Measurements from ENCODE around the gene ARHGAP18. TPM values are rescaled to one million over a fixed set of nuclear protein-coding genes. Genes with fewer than 3 reads are reported as not detected.

Gene ARHGAP18
- total RNA-seq, 1 donor from 2014 or later, result 5.9 TPM

GRCh38 chr6:129558248-129558647 lies 151.7 kb downstream of the ARHGAP18 start:
- Mint-ChIP-seq H3K27ac (no peak overlapping the region), H3K4me1 (ENCODE audit: low read depth) (no peaks in the 10 kb centered on the region), H3K27me3 (ENCODE audit: low read depth) (peaks cover 7% of the 10 kb centered on the region), H3K4me3 (ENCODE audit: low read depth) (no peak overlapping the region), H3K36me3 (ENCODE audit: low read depth) (no peaks in the 10 kb centered on the region), H3K9me3 (no peaks in the 10 kb centered on the region)
- no peak for DNase-seq (ENCODE audit: low spot score)
- intact Hi-C loops (cut with micrococcal nuclease), result no loop called here

GRCh38 chr6:129555206-129555832 lies 154.7 kb downstream of the ARHGAP18 start:
- Mint-ChIP-seq H3K36me3 (ENCODE audit: low read depth) (no peaks in the 10 kb centered on the region), H3K27me3 (ENCODE audit: low read depth) (peaks cover 14% of the 10 kb centered on the region), H3K9me3 (no peaks in the 10 kb centered on the region), H3K4me1 (ENCODE audit: low read depth) (no peaks in the 10 kb centered on the region), H3K27ac (no peak overlapping the region), H3K4me3 (ENCODE audit: low read depth) (no peak overlapping the region)
- intact Hi-C loops (cut with micrococcal nuclease), result no loop called here
- no peak for DNase-seq (ENCODE audit: low spot score)

- Mint-ChIP-seq H3K27me3 (ENCODE audit: low read depth) (peaks cover 14% of the 10 kb centered on the region), H3K4me1 (ENCODE audit: low read depth) (no peaks in the 10 kb centered on the region), H3K36me3 (ENCODE audit: low read depth) (no peaks in the 10 kb centered on the region), H3K27ac (no peak overlapping the region), H3K9me3 (no peaks in the 10 kb centered on the region), H3K4me3 (ENCODE audit: low read depth) (no peak overlapping the region)
- no peak for DNase-seq (ENCODE audit: low spot score)
- intact Hi-C loops (cut with micrococcal nuclease), result no loop called here
Observed at GRCh38 chr6:129552413-129552812, 157.6 kb downstream of the ARHGAP18 start.

- no peaks in the 10 kb centered on the region for H3K4me1 Mint-ChIP-seq (ENCODE audit: low read depth)
- intact Hi-C loops (cut with micrococcal nuclease), result no loop called here
- H3K27ac Mint-ChIP-seq, result no peak overlapping the region
- H3K36me3 Mint-ChIP-seq (ENCODE audit: low read depth), result no peaks in the 10 kb centered on the region
- no peak overlapping the region for H3K4me3 Mint-ChIP-seq (ENCODE audit: low read depth)
- no peak for DNase-seq (ENCODE audit: low spot score)
- H3K9me3 Mint-ChIP-seq, result no peaks in the 10 kb centered on the region
- H3K27me3 Mint-ChIP-seq (ENCODE audit: low read depth), result peaks cover 14% of the 10 kb centered on the region
Observed at GRCh38 chr6:129551486-129551885, 158.5 kb downstream of the ARHGAP18 start.

- no peak overlapping the region for H3K27ac Mint-ChIP-seq
- no peak for DNase-seq (ENCODE audit: low spot score)
- H3K36me3 Mint-ChIP-seq (ENCODE audit: low read depth), result no peaks in the 10 kb centered on the region
- intact Hi-C loops (cut with micrococcal nuclease), result no loop called here
- no peaks in the 10 kb centered on the region for H3K27me3 Mint-ChIP-seq (ENCODE audit: low read depth)
- peaks cover 5% of the 10 kb centered on the region for H3K4me1 Mint-ChIP-seq (ENCODE audit: low read depth)
- H3K4me3 Mint-ChIP-seq (ENCODE audit: low read depth), result no peak overlapping the region
- H3K9me3 Mint-ChIP-seq, result no peaks in the 10 kb centered on the region
Observed at GRCh38 chr6:129546702-129547101, 163.3 kb downstream of the ARHGAP18 start.

GRCh38 chr6:129544892-129545612 lies 164.9 kb downstream of the ARHGAP18 start:
- no peaks in the 10 kb centered on the region for H3K27me3 Mint-ChIP-seq (ENCODE audit: low read depth)
- no peaks in the 10 kb centered on the region for H3K36me3 Mint-ChIP-seq (ENCODE audit: low read depth)
- no peak overlapping the region for H3K27ac Mint-ChIP-seq
- H3K4me3 Mint-ChIP-seq (ENCODE audit: low read depth), result no peak overlapping the region
- no peak for DNase-seq (ENCODE audit: low spot score)
- H3K9me3 Mint-ChIP-seq, result no peaks in the 10 kb centered on the region
- H3K4me1 Mint-ChIP-seq (ENCODE audit: low read depth), result peaks cover 5% of the 10 kb centered on the region
- intact Hi-C loops (cut with micrococcal nuclease), result no loop called here

- Mint-ChIP-seq H3K9me3 (no peaks in the 10 kb centered on the region), H3K27ac (no peak overlapping the region), H3K27me3 (ENCODE audit: low read depth) (peaks cover 1% of the 10 kb centered on the region), H3K4me1 (ENCODE audit: low read depth) (peaks cover 5% of the 10 kb centered on the region), H3K4me3 (ENCODE audit: low read depth) (no peak overlapping the region), H3K36me3 (ENCODE audit: low read depth) (no peaks in the 10 kb centered on the region)
- no peak for DNase-seq (ENCODE audit: low spot score)
- intact Hi-C loops (cut with micrococcal nuclease), result no loop called here
Observed at GRCh38 chr6:129543981-129544380, 166.0 kb downstream of the ARHGAP18 start.

- H3K27ac Mint-ChIP-seq, result no peak overlapping the region
- peaks cover 5% of the 10 kb centered on the region for H3K4me1 Mint-ChIP-seq (ENCODE audit: low read depth)
- no peaks in the 10 kb centered on the region for H3K36me3 Mint-ChIP-seq (ENCODE audit: low read depth)
- no peak for DNase-seq (ENCODE audit: low spot score)
- intact Hi-C loops (cut with micrococcal nuclease), result no loop called here
- H3K9me3 Mint-ChIP-seq, result no peaks in the 10 kb centered on the region
- peaks cover 6% of the 10 kb centered on the region for H3K27me3 Mint-ChIP-seq (ENCODE audit: low read depth)
- no peak overlapping the region for H3K4me3 Mint-ChIP-seq (ENCODE audit: low read depth)
Observed at GRCh38 chr6:129542705-129543104, 167.3 kb downstream of the ARHGAP18 start.

GRCh38 chr6:129539032-129539431 lies 170.9 kb downstream of the ARHGAP18 start:
- Mint-ChIP-seq H3K4me3 (ENCODE audit: low read depth) (no peak overlapping the region), H3K9me3 (no peaks in the 10 kb centered on the region), H3K36me3 (ENCODE audit: low read depth) (no peaks in the 10 kb centered on the region), H3K27me3 (ENCODE audit: low read depth) (peaks cover 10% of the 10 kb centered on the region), H3K27ac (no peak overlapping the region), H3K4me1 (ENCODE audit: low read depth) (peaks cover 5% of the 10 kb centered on the region)
- DNase-seq (ENCODE audit: low spot score), result no peak
- intact Hi-C loops (cut with micrococcal nuclease), result no loop called here

- Mint-ChIP-seq H3K4me1 (ENCODE audit: low read depth) (no peaks in the 10 kb centered on the region), H3K36me3 (ENCODE audit: low read depth) (no peaks in the 10 kb centered on the region), H3K9me3 (no peaks in the 10 kb centered on the region), H3K27ac (no peak overlapping the region), H3K4me3 (ENCODE audit: low read depth) (no peak overlapping the region), H3K27me3 (ENCODE audit: low read depth) (peaks cover 17% of the 10 kb centered on the region)
- DNase-seq (ENCODE audit: low spot score), result no peak
- intact Hi-C loops (cut with micrococcal nuclease), result no loop called here
Observed at GRCh38 chr6:129536271-129536670, 173.7 kb downstream of the ARHGAP18 start.

GRCh38 chr6:129534926-129535325 lies 175.1 kb downstream of the ARHGAP18 start:
- no peaks in the 10 kb centered on the region for H3K9me3 Mint-ChIP-seq

More at GRCh38 chr6:129534926-129535325, 175.1 kb downstream of the ARHGAP18 start:
- Mint-ChIP-seq H3K27me3 (ENCODE audit: low read depth) (peaks cover 17% of the 10 kb centered on the region), H3K36me3 (ENCODE audit: low read depth) (no peaks in the 10 kb centered on the region), H3K27ac (no peak overlapping the region), H3K4me1 (ENCODE audit: low read depth) (no peaks in the 10 kb centered on the region), H3K4me3 (ENCODE audit: low read depth) (no peak overlapping the region)
- intact Hi-C loops (cut with micrococcal nuclease), result no loop called here
- DNase-seq (ENCODE audit: low spot score), result no peak
